ENCODE data around the gene SLC16A6.

GRCh38 chr17:68289473-68289872, 1.5 kb downstream of the SLC16A6 start:
- no peak for TF ChIP-seq CTCF (IDR thresholded peaks at IDR 0.05)
- TF ChIP-seq POLR2A (IDR thresholded peaks at IDR 0.05), result no peak
